WTC11 (cell line): ENCODE measurements around the gene MIER2. TPM values are rescaled to one million over a fixed set of nuclear protein-coding genes. Genes with fewer than 3 reads are reported as not detected.

ENCODE experiments used
- ATAC-seq: fragments of 200-7000 bp; cut with Tn5 transposase; 2 replicates; pipeline ENCODE4 v1.10.0; 2021; ENCODE audit warnings: mild to moderate bottlenecking, moderate library complexity
- CTCF ChIA-PET: fragments of 300-600 bp; sonication (Branson Sonifier 250); formaldehyde crosslinking; loops from one replicate; lab custom pipeline; 2021; ENCODE audit warnings: antibody characterized with exemption; lab: Charles Lee
- POLR2A ChIA-PET: fragments of 350-600 bp; sonication (Branson Sonifier 250); formaldehyde crosslinking; loops from one replicate; lab custom pipeline; 2021; ENCODE audit warnings: antibody characterized with exemption; lab: Charles Lee
- DNase-seq: peaks from one replicate; pipeline ENCODE4 v3.0.0; 2021; ENCODE audit warnings: low spot score
- H3K27ac Mint-ChIP-seq: 2 replicates; pipeline ENCODE4 v1.8.0; 2021; ENCODE audit warnings: mixed read lengths
- H3K27me3 Mint-ChIP-seq: 2 replicates; pipeline ENCODE4 v1.8.0; 2021; ENCODE audit warnings: low read depth, mild to moderate bottlenecking, moderate library complexity, mixed read lengths
- H3K36me3 Mint-ChIP-seq: 2 replicates; pipeline ENCODE4 v1.8.0; 2021; ENCODE audit warnings: mixed read lengths
- H3K4me1 Mint-ChIP-seq: 2 replicates; pipeline ENCODE4 v1.8.0; 2022; ENCODE audit warnings: mixed read lengths
- H3K4me3 Mint-ChIP-seq: 2 replicates; pipeline ENCODE4 v1.8.0; 2021; ENCODE audit warnings: mild to moderate bottlenecking, moderate library complexity, mixed read lengths
- H3K9me3 Mint-ChIP-seq: 2 replicates; pipeline ENCODE4 v1.8.0; 2021; ENCODE audit warnings: mixed read lengths
- AR ChIP-seq: fragments of 250-450 bp; sonication (Bioruptor Pico); IDR thresholded peaks from 2 replicates; pipeline ENCODE4 v1.9.0; 2021; ENCODE audit warnings: mild to moderate bottlenecking
- ATF1 ChIP-seq: sonication (generic); formaldehyde crosslinking; IDR thresholded peaks from 2 replicates; pipeline ENCODE4 v1.8.1; 2023; ENCODE audit warnings: mild to moderate bottlenecking, moderate library complexity, missing genetic modification reagents
- EMX1 ChIP-seq: fragments of 250-450 bp; sonication (Bioruptor Pico); IDR thresholded peaks from 2 replicates; pipeline ENCODE4 v1.8.0; 2021; ENCODE audit warnings: mild to moderate bottlenecking
- HMGA2 ChIP-seq: fragments of 250-450 bp; sonication (Bioruptor Pico); IDR thresholded peaks from 2 replicates; pipeline ENCODE4 v1.4.0; 2021; ENCODE audit warnings: mild to moderate bottlenecking, moderate library complexity
- KAT7 ChIP-seq: sonication (generic); formaldehyde crosslinking; IDR thresholded peaks from 2 replicates; pipeline ENCODE4 v1.8.1; 2023; ENCODE audit warnings: missing genetic modification reagents, mild to moderate bottlenecking, borderline replicate concordance
- MYBL2 ChIP-seq: sonication (generic); formaldehyde crosslinking; IDR thresholded peaks from 2 replicates; pipeline ENCODE4 v1.8.1; 2023; ENCODE audit warnings: mild to moderate bottlenecking, moderate library complexity, missing genetic modification reagents
- NR3C1 ChIP-seq: sonication (generic); formaldehyde crosslinking; conservative IDR thresholded peaks from 2 replicates; pipeline ENCODE4 v1.8.1; 2023; ENCODE audit warnings: low read depth, mild to moderate bottlenecking, missing genetic modification reagents
- ZNF416 ChIP-seq: fragments of 250-450 bp; sonication (Bioruptor Pico); IDR thresholded peaks from 2 replicates; pipeline ENCODE4 v1.9.0; 2021; ENCODE audit warnings: mild to moderate bottlenecking, inconsistent platforms
- total RNA-seq: library from RNA; stranded (reverse); gene quantifications from 3 replicates; pipeline ENCODE4 v1.2.3, GENCODE V29; 2021
- TF ChIP-seq, protein P1 (sequence below): sonication (generic); formaldehyde crosslinking; conservative IDR thresholded peaks from 2 replicates; pipeline ENCODE4 v1.8.1; 2022; ENCODE audit warnings: mild to moderate bottlenecking, missing genetic modification reagents
- TF ChIP-seq, protein P2 (sequence below): sonication (generic); formaldehyde crosslinking; IDR thresholded peaks from 2 replicates; pipeline ENCODE4 v1.8.1; 2022; ENCODE audit warnings: missing genetic modification reagents, borderline replicate concordance
- TF ChIP-seq, protein P3 (sequence below): fragments of 250-450 bp; sonication (Bioruptor Pico); IDR thresholded peaks from 2 replicates; pipeline ENCODE4 v2.1.2; 2022; ENCODE audit warnings: mild to moderate bottlenecking, moderate library complexity
- TF ChIP-seq, protein P4 (sequence below): sonication (generic); formaldehyde crosslinking; IDR thresholded peaks from 2 replicates; pipeline ENCODE4 v1.8.1; 2022; ENCODE audit warnings: mild to moderate bottlenecking, missing genetic modification reagents, moderate library complexity, borderline replicate concordance
- TF ChIP-seq, protein P5 (sequence below): fragments of 200-600 bp; IDR thresholded peaks from 2 replicates; pipeline ENCODE4 v1.8.0; 2022; ENCODE audit warnings: antibody characterized with exemption

MIER2 gene
- total RNA-seq, 1 experiment from 2014 or later = 56.3 TPM

GRCh38 chr19:390386-391206 is 46.0 kb upstream of the MIER2 start:
- TF ChIP-seq, protein P1, sequence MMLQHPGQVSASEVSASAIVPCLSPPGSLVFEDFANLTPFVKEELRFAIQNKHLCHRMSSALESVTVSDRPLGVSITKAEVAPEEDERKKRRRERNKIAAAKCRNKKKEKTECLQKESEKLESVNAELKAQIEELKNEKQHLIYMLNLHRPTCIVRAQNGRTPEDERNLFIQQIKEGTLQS (CRISPR knock-in tag) = no peak
- TF ChIP-seq NR3C1 (no peak), KAT7 (CRISPR knock-in tag) (no peak), AR (CRISPR knock-in tag) (no peak), ZNF416 (CRISPR knock-in tag) (no peak)
- TF ChIP-seq, protein P2, sequence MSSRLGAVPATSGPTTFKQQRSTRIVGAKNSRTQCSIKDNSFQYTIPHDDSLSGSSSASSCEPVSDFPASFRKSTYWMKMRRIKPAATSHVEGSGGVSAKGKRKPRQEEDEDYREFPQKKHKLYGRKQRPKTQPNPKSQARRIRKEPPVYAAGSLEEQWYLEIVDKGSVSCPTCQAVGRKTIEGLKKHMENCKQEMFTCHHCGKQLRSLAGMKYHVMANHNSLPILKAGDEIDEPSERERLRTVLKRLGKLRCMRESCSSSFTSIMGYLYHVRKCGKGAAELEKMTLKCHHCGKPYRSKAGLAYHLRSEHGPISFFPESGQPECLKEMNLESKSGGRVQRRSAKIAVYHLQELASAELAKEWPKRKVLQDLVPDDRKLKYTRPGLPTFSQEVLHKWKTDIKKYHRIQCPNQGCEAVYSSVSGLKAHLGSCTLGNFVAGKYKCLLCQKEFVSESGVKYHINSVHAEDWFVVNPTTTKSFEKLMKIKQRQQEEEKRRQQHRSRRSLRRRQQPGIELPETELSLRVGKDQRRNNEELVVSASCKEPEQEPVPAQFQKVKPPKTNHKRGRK (CRISPR knock-in tag) = no peak
- ChIA-PET POLR2A (interaction anchor here (1.5 kb wide), 1 partner anchor 120 kb away, joined by 4 read pairs; no protein-coding TSS in a partner anchor), CTCF (interaction anchor here (1.4 to 2.2 kb wide), 3 partner anchors 22 to 95 kb away, joined by 6 to 7 read pairs (median 6); no protein-coding TSS in a partner anchor)
- no peak for DNase-seq
- peaks cover 16% of the 10 kb centered on the region for H3K9me3 Mint-ChIP-seq
- peaks cover 7% of the 10 kb centered on the region for H3K27me3 Mint-ChIP-seq
- H3K27ac Mint-ChIP-seq = no peak overlapping the region
- ATAC-seq = no peak
- H3K36me3 Mint-ChIP-seq = peaks cover 7% of the 10 kb centered on the region
- no peak overlapping the region for H3K4me3 Mint-ChIP-seq
- peaks cover 16% of the 10 kb centered on the region for H3K4me1 Mint-ChIP-seq

DNA sequence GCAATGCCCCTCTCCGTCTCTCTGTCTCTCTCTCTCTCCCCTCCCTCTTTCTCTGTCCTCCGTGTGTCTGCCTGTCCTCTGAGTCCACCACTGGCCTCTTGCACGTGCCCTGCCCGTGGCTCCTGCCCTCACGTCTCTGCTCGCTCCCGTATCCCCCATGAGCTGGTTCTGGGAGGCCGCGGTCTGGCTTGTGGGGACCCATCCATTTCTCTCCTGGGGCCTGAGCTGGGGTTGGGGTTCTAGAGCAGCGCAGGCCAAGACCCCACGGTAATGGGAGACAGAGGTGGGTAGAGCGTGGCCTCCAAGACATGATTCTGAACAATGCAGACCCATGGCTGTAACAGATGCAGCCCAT is 45.3 kb upstream of the MIER2 start:
- ATAC-seq (no peak), DNase-seq (no peak)
- H3K36me3 Mint-ChIP-seq = peaks cover 5% of the 10 kb centered on the region; the same call in 1 of the 2 replicates
- H3K4me1 Mint-ChIP-seq = peaks cover 16% of the 10 kb centered on the region
- no peak overlapping the region for H3K4me3 Mint-ChIP-seq
- ChIA-PET POLR2A (interaction anchor here (1.5 kb wide), 1 partner anchor 121 kb away, joined by 4 read pairs; no protein-coding TSS in a partner anchor), CTCF (interaction anchor here (1.4 to 2.2 kb wide), 6 partner anchors 22 to 121 kb away, joined by 5 to 7 read pairs (median 6); no protein-coding TSS in a partner anchor)
- TF ChIP-seq HMGA2 (CRISPR knock-in tag) (no peak), EMX1 (CRISPR knock-in tag) (no peak), ATF1 (CRISPR knock-in tag) (no peak), MYBL2 (CRISPR knock-in tag) (no peak), AR (CRISPR knock-in tag) (no peak)
- TF ChIP-seq, protein P3, sequence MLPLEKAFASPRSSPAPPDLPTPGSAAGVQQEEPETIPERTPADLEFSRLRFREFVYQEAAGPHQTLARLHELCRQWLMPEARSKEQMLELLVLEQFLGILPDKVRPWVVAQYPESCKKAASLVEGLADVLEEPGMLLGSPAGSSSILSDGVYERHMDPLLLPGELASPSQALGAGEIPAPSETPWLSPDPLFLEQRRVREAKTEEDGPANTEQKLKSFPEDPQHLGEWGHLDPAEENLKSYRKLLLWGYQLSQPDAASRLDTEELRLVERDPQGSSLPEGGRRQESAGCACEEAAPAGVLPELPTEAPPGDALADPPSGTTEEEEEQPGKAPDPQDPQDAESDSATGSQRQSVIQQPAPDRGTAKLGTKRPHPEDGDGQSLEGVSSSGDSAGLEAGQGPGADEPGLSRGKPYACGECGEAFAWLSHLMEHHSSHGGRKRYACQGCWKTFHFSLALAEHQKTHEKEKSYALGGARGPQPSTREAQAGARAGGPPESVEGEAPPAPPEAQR = no peak
- TF ChIP-seq, protein P4, sequence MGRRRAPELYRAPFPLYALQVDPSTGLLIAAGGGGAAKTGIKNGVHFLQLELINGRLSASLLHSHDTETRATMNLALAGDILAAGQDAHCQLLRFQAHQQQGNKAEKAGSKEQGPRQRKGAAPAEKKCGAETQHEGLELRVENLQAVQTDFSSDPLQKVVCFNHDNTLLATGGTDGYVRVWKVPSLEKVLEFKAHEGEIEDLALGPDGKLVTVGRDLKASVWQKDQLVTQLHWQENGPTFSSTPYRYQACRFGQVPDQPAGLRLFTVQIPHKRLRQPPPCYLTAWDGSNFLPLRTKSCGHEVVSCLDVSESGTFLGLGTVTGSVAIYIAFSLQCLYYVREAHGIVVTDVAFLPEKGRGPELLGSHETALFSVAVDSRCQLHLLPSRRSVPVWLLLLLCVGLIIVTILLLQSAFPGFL = no peak
- TF ChIP-seq, protein P5, sequence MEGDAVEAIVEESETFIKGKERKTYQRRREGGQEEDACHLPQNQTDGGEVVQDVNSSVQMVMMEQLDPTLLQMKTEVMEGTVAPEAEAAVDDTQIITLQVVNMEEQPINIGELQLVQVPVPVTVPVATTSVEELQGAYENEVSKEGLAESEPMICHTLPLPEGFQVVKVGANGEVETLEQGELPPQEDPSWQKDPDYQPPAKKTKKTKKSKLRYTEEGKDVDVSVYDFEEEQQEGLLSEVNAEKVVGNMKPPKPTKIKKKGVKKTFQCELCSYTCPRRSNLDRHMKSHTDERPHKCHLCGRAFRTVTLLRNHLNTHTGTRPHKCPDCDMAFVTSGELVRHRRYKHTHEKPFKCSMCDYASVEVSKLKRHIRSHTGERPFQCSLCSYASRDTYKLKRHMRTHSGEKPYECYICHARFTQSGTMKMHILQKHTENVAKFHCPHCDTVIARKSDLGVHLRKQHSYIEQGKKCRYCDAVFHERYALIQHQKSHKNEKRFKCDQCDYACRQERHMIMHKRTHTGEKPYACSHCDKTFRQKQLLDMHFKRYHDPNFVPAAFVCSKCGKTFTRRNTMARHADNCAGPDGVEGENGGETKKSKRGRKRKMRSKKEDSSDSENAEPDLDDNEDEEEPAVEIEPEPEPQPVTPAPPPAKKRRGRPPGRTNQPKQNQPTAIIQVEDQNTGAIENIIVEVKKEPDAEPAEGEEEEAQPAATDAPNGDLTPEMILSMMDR = no peak
- H3K27me3 Mint-ChIP-seq = peaks cover 7% of the 10 kb centered on the region
- H3K27ac Mint-ChIP-seq = no peak overlapping the region
- peaks cover 13% of the 10 kb centered on the region for H3K9me3 Mint-ChIP-seq
